GM23338 (cell line): ENCODE data around the gene SNRPF. TPM values are rescaled to one million over a fixed set of nuclear protein-coding genes. Genes with fewer than 3 reads are reported as not detected.

Experiments
- ATAC-seq: fragments of 200-7000 bp; cut with Tn5 transposase; 3 replicates; pipeline ENCODE4 v1.9.1; 2020
- DNase-seq: peaks from one replicate; pipeline ENCODE4 v3.0.0-alpha.2; 2015; ENCODE audit warnings: low spot score
- H2AFZ ChIP-seq: fragments of 200-600 bp; sonication (generic); 2 replicates; pipeline ENCODE4 v1.8.0; 2016; ENCODE audit warnings: antibody characterized with exemption, mild to moderate bottlenecking, moderate library complexity
- H3F3A ChIP-seq: fragments of 200-600 bp; sonication (generic); replicated peaks from 2 replicates; pipeline ENCODE4 v1.8.0; 2017; ENCODE audit warnings: antibody characterized with exemption, mixed run types, low read depth
- H3K27ac ChIP-seq: fragments of 200-600 bp; sonication (generic); 2 replicates; pipeline ENCODE4 v1.6.1; 2016; ENCODE audit warnings: low read depth
- H3K27me3 ChIP-seq: fragments of 200-600 bp; sonication (generic); 2 replicates; pipeline ENCODE4 v1.8.0; 2016; ENCODE audit warnings: mild to moderate bottlenecking, mixed run types, moderate library complexity; ENCODE audit not compliant: insufficient read depth
- H3K36me3 ChIP-seq: fragments of 200-600 bp; sonication (generic); 2 replicates; pipeline ENCODE4 v1.8.0; 2016; ENCODE audit warnings: mild to moderate bottlenecking; ENCODE audit not compliant: insufficient read depth
- H3K4me1 ChIP-seq: fragments of 200-600 bp; sonication (generic); 2 replicates; pipeline ENCODE4 v1.8.0; 2016; ENCODE audit warnings: mild to moderate bottlenecking, moderate library complexity; ENCODE audit not compliant: insufficient read depth
- H3K4me2 ChIP-seq: fragments of 200-600 bp; sonication (generic); 2 replicates; pipeline ENCODE4 v1.7.1; 2017; ENCODE audit warnings: mixed run types
- H3K4me3 ChIP-seq: fragments of 200-600 bp; sonication (generic); 2 replicates; pipeline ENCODE4 v1.6.1; 2016; ENCODE audit warnings: mixed run types
- H3K79me2 ChIP-seq: fragments of 200-600 bp; sonication (generic); replicated peaks from 2 replicates; pipeline ENCODE4 v1.8.0; 2017; ENCODE audit warnings: mild to moderate bottlenecking; ENCODE audit not compliant: insufficient read depth
- H3K9me2 ChIP-seq: fragments of 200-600 bp; sonication (generic); 2 replicates; pipeline ENCODE4 v1.8.0; 2017; ENCODE audit not compliant: insufficient read depth
- H4K20me1 ChIP-seq: fragments of 200-600 bp; sonication (generic); replicated peaks from 2 replicates; pipeline ENCODE4 v1.8.0; 2017; ENCODE audit warnings: mild to moderate bottlenecking; ENCODE audit not compliant: insufficient read depth
- H3K27ac Mint-ChIP-seq: 2 replicates; pipeline ENCODE4 v1.8.0; 2020; ENCODE audit warnings: inconsistent platforms, mild to moderate bottlenecking, moderate library complexity, mixed read lengths
- H3K27me3 Mint-ChIP-seq: 3 replicates; pipeline ENCODE4 v1.8.0; 2022; ENCODE audit warnings: low read depth, mild to moderate bottlenecking, moderate library complexity, mixed read lengths, inconsistent platforms; ENCODE audit not compliant: insufficient read depth, poor library complexity
- H3K36me3 Mint-ChIP-seq: 3 replicates; pipeline ENCODE4 v1.8.0; 2021; ENCODE audit warnings: low read depth, mild to moderate bottlenecking, inconsistent platforms, moderate library complexity, mixed read lengths
- H3K4me1 Mint-ChIP-seq: 3 replicates; pipeline ENCODE4 v1.8.0; 2020; ENCODE audit warnings: mild to moderate bottlenecking, inconsistent platforms, mixed read lengths
- H3K4me3 Mint-ChIP-seq: 3 replicates; pipeline ENCODE4 v1.8.0; 2021; ENCODE audit warnings: moderate library complexity, mild to moderate bottlenecking, inconsistent platforms, mixed read lengths
- H3K9me3 Mint-ChIP-seq: 3 replicates; pipeline ENCODE4 v1.8.0; 2020; ENCODE audit warnings: moderate library complexity, mild to moderate bottlenecking, inconsistent platforms, mixed read lengths
- CREB1 ChIP-seq: fragments of 250-450 bp; sonication (Bioruptor Pico); IDR thresholded peaks from 2 replicates; pipeline ENCODE4 v1.5.0; 2020; ENCODE audit warnings: low read depth, mild to moderate bottlenecking, moderate library complexity
- ETS1 ChIP-seq: IDR thresholded peaks from 2 replicates; pipeline ENCODE4 v1.6.1; 2016; ENCODE audit warnings: antibody characterized with exemption
- EZH2 ChIP-seq: fragments of 200-600 bp; sonication (generic); IDR thresholded peaks from one replicate; pipeline ENCODE4 v1.8.0; 2017; ENCODE audit warnings: antibody characterized with exemption, mild to moderate bottlenecking, low read depth; ENCODE audit not compliant: unreplicated experiment
- EZH2phosphoT487 ChIP-seq: fragments of 200-600 bp; sonication (generic); IDR thresholded peaks from one replicate; pipeline ENCODE4 v1.8.1; 2018; ENCODE audit warnings: antibody characterized with exemption; ENCODE audit not compliant: unreplicated experiment
- JUNB ChIP-seq: IDR thresholded peaks from one replicate; pipeline ENCODE4 v1.6.1; 2016; ENCODE audit warnings: antibody characterized with exemption; ENCODE audit not compliant: unreplicated experiment
- NANOG ChIP-seq: IDR thresholded peaks from 2 replicates; pipeline ENCODE4 v1.6.1; 2016; ENCODE audit warnings: antibody characterized with exemption, borderline replicate concordance
- POLR2AphosphoS5 ChIP-seq: IDR thresholded peaks from 2 replicates; pipeline ENCODE4 v1.6.1; 2016; ENCODE audit warnings: antibody characterized with exemption, low read depth
- STAT1 ChIP-seq: IDR thresholded peaks from one replicate; pipeline ENCODE4 v1.6.1; 2016; ENCODE audit warnings: antibody characterized with exemption; ENCODE audit not compliant: unreplicated experiment
- ZNF114 ChIP-seq: fragments of 250-450 bp; sonication (Bioruptor Pico); IDR thresholded peaks from 2 replicates; pipeline ENCODE4 v1.5.0; 2020; ENCODE audit warnings: mild to moderate bottlenecking, moderate library complexity
- ZNF331 ChIP-seq: fragments of 250-450 bp; sonication (Bioruptor Pico); IDR thresholded peaks from 2 replicates; pipeline ENCODE4 v1.5.0; 2020; ENCODE audit warnings: low read depth, mild to moderate bottlenecking, moderate library complexity
- polyA plus RNA-seq: library from polyadenylated mRNA; unstranded; fragments of >200 nt; fragmentation: Nextera tagmentation; extraction: Ambion mirVana; gene quantifications from 2 replicates; pipeline ENCODE4 v1.2.1, GENCODE V29; 2016
- total RNA-seq: library from RNA; depleted of rRNA; stranded (reverse); fragments of >200 nt; shearing (Covaris generic); gene quantifications from 2 replicates; pipeline ENCODE4 v1.2.3, GENCODE V29; 2014
- TF ChIP-seq, protein P1 (sequence below): IDR thresholded peaks from one replicate; pipeline ENCODE4 v1.6.1; 2018; ENCODE audit warnings: antibody characterized with exemption; ENCODE audit not compliant: unreplicated experiment
- TF ChIP-seq, protein P2 (sequence below): fragments of 250-450 bp; sonication (Bioruptor Pico); IDR thresholded peaks from 2 replicates; pipeline ENCODE4 v1.5.0; 2020; ENCODE audit warnings: mild to moderate bottlenecking, moderate library complexity
- TF ChIP-seq, protein P3 (sequence below), 2 experiments: fragments of 200-600 bp in 1 of 2; sonication (generic) in 1 of 2; conservative IDR thresholded peaks; 2 replicates each; pipeline versions ENCODE4 v1.5.1 to v1.6.1; 2016 to 2017; ENCODE audit warnings: antibody characterized with exemption in 2 of 2, low read depth in 2 of 2, mild to moderate bottlenecking in 2 of 2, moderate library complexity in 1 of 2

SNRPF gene
- total and polyA plus RNA-seq, 2 experiments from 2014 or later: 31.1 to 475 TPM

- no peak overlapping the region for H3K27ac ChIP-seq
- no peaks in the 10 kb centered on the region for H3F3A ChIP-seq
- H4K20me1 ChIP-seq: no peaks in the 10 kb centered on the region
- H3K27ac Mint-ChIP-seq: no peak overlapping the region
- no peak for ATAC-seq
- H3K4me2 ChIP-seq: no peak overlapping the region
- H3K9me3 Mint-ChIP-seq: peaks cover 9% of the 10 kb centered on the region
- no peak overlapping the region for H3K4me3 Mint-ChIP-seq
- no peaks in the 10 kb centered on the region for H3K36me3 ChIP-seq
- no peaks in the 10 kb centered on the region for H3K9me2 ChIP-seq
- H3K79me2 ChIP-seq: no peaks in the 10 kb centered on the region
- H3K4me3 ChIP-seq: no peak overlapping the region
- H3K27me3 Mint-ChIP-seq: no peaks in the 10 kb centered on the region
- H3K4me1 ChIP-seq: no peaks in the 10 kb centered on the region
- H3K4me1 Mint-ChIP-seq: no peaks in the 10 kb centered on the region
- H3K27me3 ChIP-seq: no peaks in the 10 kb centered on the region
- H2AFZ ChIP-seq: no peak overlapping the region
- peaks cover 9% of the 10 kb centered on the region; the same call in 2 of the 3 replicates for H3K36me3 Mint-ChIP-seq
- TF ChIP-seq ZNF114 (no peak), ETS1 (no peak), POLR2AphosphoS5 (no peak), ZNF331 (CRISPR knock-in tag) (no peak), EZH2 (no peak), STAT1 (no peak), NANOG (no peak), JUNB (no peak), EZH2phosphoT487 (no peak), CREB1 (no peak)
- TF ChIP-seq, protein P1, sequence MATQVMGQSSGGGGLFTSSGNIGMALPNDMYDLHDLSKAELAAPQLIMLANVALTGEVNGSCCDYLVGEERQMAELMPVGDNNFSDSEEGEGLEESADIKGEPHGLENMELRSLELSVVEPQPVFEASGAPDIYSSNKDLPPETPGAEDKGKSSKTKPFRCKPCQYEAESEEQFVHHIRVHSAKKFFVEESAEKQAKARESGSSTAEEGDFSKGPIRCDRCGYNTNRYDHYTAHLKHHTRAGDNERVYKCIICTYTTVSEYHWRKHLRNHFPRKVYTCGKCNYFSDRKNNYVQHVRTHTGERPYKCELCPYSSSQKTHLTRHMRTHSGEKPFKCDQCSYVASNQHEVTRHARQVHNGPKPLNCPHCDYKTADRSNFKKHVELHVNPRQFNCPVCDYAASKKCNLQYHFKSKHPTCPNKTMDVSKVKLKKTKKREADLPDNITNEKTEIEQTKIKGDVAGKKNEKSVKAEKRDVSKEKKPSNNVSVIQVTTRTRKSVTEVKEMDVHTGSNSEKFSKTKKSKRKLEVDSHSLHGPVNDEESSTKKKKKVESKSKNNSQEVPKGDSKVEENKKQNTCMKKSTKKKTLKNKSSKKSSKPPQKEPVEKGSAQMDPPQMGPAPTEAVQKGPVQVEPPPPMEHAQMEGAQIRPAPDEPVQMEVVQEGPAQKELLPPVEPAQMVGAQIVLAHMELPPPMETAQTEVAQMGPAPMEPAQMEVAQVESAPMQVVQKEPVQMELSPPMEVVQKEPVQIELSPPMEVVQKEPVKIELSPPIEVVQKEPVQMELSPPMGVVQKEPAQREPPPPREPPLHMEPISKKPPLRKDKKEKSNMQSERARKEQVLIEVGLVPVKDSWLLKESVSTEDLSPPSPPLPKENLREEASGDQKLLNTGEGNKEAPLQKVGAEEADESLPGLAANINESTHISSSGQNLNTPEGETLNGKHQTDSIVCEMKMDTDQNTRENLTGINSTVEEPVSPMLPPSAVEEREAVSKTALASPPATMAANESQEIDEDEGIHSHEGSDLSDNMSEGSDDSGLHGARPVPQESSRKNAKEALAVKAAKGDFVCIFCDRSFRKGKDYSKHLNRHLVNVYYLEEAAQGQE: no peak
- TF ChIP-seq, protein P2, sequence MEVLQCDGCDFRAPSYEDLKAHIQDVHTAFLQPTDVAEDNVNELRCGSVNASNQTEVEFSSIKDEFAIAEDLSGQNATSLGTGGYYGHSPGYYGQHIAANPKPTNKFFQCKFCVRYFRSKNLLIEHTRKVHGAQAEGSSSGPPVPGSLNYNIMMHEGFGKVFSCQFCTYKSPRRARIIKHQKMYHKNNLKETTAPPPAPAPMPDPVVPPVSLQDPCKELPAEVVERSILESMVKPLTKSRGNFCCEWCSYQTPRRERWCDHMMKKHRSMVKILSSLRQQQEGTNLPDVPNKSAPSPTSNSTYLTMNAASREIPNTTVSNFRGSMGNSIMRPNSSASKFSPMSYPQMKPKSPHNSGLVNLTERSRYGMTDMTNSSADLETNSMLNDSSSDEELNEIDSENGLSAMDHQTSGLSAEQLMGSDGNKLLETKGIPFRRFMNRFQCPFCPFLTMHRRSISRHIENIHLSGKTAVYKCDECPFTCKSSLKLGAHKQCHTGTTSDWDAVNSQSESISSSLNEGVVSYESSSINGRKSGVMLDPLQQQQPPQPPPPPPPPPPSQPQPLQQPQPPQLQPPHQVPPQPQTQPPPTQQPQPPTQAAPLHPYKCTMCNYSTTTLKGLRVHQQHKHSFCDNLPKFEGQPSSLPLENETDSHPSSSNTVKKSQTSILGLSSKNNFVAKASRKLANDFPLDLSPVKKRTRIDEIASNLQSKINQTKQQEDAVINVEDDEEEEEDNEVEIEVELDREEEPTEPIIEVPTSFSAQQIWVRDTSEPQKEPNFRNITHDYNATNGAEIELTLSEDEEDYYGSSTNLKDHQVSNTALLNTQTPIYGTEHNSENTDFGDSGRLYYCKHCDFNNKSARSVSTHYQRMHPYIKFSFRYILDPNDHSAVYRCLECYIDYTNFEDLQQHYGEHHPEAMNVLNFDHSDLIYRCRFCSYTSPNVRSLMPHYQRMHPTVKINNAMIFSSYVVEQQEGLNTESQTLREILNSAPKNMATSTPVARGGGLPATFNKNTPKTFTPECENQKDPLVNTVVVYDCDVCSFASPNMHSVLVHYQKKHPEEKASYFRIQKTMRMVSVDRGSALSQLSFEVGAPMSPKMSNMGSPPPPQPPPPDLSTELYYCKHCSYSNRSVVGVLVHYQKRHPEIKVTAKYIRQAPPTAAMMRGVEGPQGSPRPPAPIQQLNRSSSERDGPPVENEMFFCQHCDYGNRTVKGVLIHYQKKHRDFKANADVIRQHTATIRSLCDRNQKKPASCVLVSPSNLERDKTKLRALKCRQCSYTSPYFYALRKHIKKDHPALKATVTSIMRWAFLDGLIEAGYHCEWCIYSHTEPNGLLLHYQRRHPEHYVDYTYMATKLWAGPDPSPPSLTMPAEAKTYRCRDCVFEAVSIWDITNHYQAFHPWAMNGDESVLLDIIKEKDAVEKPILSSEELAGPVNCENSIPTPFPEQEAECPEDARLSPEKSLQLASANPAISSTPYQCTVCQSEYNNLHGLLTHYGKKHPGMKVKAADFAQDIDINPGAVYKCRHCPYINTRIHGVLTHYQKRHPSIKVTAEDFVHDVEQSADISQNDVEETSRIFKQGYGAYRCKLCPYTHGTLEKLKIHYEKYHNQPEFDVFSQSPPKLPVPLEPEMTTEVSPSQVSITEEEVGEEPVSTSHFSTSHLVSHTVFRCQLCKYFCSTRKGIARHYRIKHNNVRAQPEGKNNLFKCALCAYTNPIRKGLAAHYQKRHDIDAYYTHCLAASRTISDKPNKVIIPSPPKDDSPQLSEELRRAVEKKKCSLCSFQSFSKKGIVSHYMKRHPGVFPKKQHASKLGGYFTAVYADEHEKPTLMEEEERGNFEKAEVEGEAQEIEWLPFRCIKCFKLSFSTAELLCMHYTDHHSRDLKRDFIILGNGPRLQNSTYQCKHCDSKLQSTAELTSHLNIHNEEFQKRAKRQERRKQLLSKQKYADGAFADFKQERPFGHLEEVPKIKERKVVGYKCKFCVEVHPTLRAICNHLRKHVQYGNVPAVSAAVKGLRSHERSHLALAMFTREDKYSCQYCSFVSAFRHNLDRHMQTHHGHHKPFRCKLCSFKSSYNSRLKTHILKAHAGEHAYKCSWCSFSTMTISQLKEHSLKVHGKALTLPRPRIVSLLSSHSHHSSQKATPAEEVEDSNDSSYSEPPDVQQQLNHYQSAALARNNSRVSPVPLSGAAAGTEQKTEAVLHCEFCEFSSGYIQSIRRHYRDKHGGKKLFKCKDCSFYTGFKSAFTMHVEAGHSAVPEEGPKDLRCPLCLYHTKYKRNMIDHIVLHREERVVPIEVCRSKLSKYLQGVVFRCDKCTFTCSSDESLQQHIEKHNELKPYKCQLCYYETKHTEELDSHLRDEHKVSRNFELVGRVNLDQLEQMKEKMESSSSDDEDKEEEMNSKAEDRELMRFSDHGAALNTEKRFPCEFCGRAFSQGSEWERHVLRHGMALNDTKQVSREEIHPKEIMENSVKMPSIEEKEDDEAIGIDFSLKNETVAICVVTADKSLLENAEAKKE: no peak
- TF ChIP-seq, protein P3, sequence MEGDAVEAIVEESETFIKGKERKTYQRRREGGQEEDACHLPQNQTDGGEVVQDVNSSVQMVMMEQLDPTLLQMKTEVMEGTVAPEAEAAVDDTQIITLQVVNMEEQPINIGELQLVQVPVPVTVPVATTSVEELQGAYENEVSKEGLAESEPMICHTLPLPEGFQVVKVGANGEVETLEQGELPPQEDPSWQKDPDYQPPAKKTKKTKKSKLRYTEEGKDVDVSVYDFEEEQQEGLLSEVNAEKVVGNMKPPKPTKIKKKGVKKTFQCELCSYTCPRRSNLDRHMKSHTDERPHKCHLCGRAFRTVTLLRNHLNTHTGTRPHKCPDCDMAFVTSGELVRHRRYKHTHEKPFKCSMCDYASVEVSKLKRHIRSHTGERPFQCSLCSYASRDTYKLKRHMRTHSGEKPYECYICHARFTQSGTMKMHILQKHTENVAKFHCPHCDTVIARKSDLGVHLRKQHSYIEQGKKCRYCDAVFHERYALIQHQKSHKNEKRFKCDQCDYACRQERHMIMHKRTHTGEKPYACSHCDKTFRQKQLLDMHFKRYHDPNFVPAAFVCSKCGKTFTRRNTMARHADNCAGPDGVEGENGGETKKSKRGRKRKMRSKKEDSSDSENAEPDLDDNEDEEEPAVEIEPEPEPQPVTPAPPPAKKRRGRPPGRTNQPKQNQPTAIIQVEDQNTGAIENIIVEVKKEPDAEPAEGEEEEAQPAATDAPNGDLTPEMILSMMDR (conservative IDR thresholded peaks at IDR 0.05; ENCODE audit: low read depth in 2 of 2): no peak
- no peak for DNase-seq
Observed at GRCh38 chr12:95880895-95881294, 22.1 kb downstream of the SNRPF start.
